ENCODE data around the gene TCOF1.
"Not testable (repeated sequence)": the region's sequence is repeated elsewhere in the genome, so short reads cannot be mapped to it uniquely, and the experiment has no call there.

The TCOF1 gene

GRCh38 chr5:150419630-150420270, 62.3 kb downstream of the TCOF1 start:
- DNase-seq: no peak
- TF ChIP-seq GATA1 (IDR thresholded peaks at IDR 0.05; ENCODE audit: low read depth, low read length) (no peak), POLR2A (IDR thresholded peaks at IDR 0.05; ENCODE audit: low read length) (no peak)

- TF ChIP-seq POLR2A (IDR thresholded peaks at IDR 0.05; ENCODE audit: low read length): no peak
- TF ChIP-seq GATA1 (IDR thresholded peaks at IDR 0.05; ENCODE audit: low read depth, low read length): no peak
- DNase-seq: no peak
These were observed 64.6 kb downstream of the TCOF1 start for GRCh38 chr5:150422075-150422474.

GRCh38 chr5:150422758-150423157, 65.3 kb downstream of the TCOF1 start:
- no peak for DNase-seq
- TF ChIP-seq POLR2A (IDR thresholded peaks at IDR 0.05; ENCODE audit: low read length) (no peak), GATA1 (IDR thresholded peaks at IDR 0.05; ENCODE audit: low read depth, low read length) (no peak)

- DNase-seq: not testable (repeated sequence)
These were observed 68.7 kb downstream of the TCOF1 start for GRCh38 chr5:150426165-150426564.

- TF ChIP-seq POLR2A (IDR thresholded peaks at IDR 0.05; ENCODE audit: low read length) (no peak), GATA1 (IDR thresholded peaks at IDR 0.05; ENCODE audit: low read depth, low read length) (no peak)
- no peak for DNase-seq
These were observed 70.8 kb downstream of the TCOF1 start for GRCh38 chr5:150428106-150428876.

DNA sequence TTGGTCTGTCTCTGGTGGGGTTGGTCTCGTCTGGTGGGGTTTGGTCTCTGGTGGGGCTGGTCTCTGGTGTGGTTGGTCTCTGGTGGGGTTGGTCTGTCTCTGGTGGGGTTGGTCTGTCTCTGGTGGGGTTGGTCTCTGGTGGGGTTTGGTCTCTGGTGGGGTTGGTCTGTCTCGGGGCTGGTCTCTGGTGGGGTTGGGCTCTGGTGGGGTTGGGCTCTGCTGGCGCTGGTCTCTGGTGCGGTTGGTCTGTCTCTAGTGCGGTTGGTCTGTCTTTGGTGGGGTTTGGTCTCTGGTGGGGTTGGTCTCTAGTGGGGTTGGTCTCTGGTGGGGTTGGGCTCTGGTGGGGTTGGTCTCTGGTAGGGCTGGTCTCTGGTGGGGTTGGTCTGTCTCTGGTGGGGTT, 71.5 kb downstream of the TCOF1 start:
- no peak for DNase-seq
- no peak for TF ChIP-seq GATA1 (IDR thresholded peaks at IDR 0.05; ENCODE audit: low read depth, low read length)
- TF ChIP-seq POLR2A (IDR thresholded peaks at IDR 0.05; ENCODE audit: low read length): no peak

- no peak for TF ChIP-seq GATA1 (IDR thresholded peaks at IDR 0.05; ENCODE audit: low read depth, low read length)
- TF ChIP-seq POLR2A (IDR thresholded peaks at IDR 0.05; ENCODE audit: low read length): no peak
- no peak for DNase-seq
These were observed 71.9 kb downstream of the TCOF1 start for GRCh38 chr5:150429410-150429873.

DNA sequence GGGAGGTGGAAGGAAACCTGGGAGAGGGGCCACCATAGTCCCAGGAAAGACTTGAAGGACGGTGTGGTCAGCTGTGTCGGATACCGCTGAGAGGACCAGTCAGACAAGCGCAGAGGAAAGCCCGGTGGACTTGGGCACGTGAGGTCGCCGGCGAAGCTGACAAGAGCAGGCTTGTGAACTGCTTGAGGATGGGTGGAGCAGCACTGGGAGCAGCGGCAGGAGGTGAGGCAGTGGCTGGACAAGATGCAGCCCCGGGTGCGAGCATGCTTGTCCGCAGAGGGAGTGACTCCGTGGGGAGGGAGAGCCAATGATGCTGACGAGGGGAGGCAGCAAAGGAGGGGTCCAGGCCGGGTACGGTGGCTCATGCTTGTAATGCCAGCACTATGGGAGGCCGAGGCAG, 73.6 kb downstream of the TCOF1 start:
- no peak for TF ChIP-seq POLR2A (IDR thresholded peaks at IDR 0.05; ENCODE audit: low read length)
- TF ChIP-seq GATA1 (IDR thresholded peaks at IDR 0.05; ENCODE audit: low read depth, low read length): no peak
- DNase-seq: no peak

DNA sequence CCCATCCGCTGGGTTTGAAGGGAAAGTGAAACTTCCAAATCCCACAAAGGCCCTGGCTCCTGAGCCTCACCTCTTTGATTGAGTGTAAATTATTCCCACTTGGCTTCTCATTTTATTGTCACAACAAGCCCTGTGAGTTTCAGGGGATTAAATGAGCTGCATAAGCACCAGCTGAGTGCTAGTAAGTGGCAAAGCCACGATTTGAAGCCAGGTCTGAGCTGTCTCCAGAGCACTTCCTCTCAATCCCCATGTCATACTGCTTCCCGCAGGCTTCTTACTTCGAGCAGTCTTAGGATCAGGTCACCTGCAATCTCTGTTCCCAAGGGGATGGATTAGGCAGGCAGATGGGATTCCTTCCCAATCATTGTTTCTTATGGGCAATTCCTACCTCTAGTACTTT, 74.1 kb downstream of the TCOF1 start:
- no peak for DNase-seq
- TF ChIP-seq GATA1 (IDR thresholded peaks at IDR 0.05; ENCODE audit: low read depth, low read length) (no peak), POLR2A (IDR thresholded peaks at IDR 0.05; ENCODE audit: low read length) (no peak)

DNA sequence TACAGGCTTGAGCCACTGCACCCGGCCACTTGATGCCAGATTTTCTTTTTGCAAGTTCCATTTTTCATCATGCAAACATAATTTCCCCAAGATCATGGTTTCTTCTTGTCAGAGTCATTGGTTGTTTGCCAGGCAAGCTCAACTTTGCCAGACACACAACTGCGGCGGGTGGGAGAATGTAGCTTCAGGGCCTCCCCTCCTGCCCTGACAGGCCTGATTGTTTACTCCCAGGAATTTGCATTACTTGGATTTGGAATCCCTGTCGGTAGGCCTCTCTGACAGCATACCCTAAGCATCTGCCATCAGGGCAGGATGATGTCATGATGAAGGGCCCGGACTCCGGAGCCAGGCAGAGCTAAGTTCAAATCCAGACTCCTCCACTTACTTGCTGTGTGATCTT, 77.0 kb downstream of the TCOF1 start:
- DNase-seq: no peak
- no peak for TF ChIP-seq POLR2A (IDR thresholded peaks at IDR 0.05; ENCODE audit: low read length)
- TF ChIP-seq GATA1 (IDR thresholded peaks at IDR 0.05; ENCODE audit: low read depth, low read length): no peak

- peak; percentile 85 to 91 for DNase-seq
- TF ChIP-seq GATA1 (IDR thresholded peaks at IDR 0.05; ENCODE audit: low read depth, low read length) (no peak), POLR2A (IDR thresholded peaks at IDR 0.05; ENCODE audit: low read length) (no peak)
These were observed 78.7 kb downstream of the TCOF1 start for GRCh38 chr5:150436141-150436680.

DNA sequence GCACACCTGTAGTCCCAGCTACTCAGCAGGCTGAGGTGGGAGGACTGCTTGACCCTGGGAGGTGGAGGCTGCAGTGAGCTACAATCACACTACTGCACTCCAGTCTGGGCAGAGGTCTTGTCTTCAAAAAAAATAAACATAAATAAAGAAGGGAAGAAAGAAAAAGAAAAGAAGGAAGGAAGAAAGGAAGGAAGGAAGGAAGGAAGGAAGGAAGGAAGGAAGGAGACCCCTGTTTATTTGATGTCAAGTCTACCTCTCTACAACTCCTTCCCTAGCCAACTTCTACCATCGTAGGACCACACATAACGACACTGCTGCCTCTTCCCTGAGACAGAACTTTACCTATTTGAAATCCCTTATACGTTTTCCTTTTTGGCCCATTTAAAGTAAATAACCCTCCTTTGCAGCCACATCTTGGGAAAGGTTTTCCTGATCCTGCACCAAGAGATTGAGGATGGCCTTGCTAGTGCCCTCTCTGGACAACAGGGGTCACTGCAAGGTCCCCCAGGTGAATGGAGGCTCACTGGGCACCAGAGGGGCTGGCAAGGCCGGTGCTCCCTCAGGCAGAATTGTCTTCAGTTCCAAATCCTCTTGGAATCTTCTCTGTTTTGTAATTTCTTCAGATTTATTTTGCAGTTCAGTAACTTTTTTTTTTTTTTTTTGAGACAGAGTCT, 81.5 kb downstream of the TCOF1 start:
- no peak for TF ChIP-seq GATA1 (IDR thresholded peaks at IDR 0.05; ENCODE audit: low read depth, low read length)
- no peak for TF ChIP-seq POLR2A (IDR thresholded peaks at IDR 0.05; ENCODE audit: low read length)
- DNase-seq: peak in 1 of 2 experiments; percentile 35

DNA sequence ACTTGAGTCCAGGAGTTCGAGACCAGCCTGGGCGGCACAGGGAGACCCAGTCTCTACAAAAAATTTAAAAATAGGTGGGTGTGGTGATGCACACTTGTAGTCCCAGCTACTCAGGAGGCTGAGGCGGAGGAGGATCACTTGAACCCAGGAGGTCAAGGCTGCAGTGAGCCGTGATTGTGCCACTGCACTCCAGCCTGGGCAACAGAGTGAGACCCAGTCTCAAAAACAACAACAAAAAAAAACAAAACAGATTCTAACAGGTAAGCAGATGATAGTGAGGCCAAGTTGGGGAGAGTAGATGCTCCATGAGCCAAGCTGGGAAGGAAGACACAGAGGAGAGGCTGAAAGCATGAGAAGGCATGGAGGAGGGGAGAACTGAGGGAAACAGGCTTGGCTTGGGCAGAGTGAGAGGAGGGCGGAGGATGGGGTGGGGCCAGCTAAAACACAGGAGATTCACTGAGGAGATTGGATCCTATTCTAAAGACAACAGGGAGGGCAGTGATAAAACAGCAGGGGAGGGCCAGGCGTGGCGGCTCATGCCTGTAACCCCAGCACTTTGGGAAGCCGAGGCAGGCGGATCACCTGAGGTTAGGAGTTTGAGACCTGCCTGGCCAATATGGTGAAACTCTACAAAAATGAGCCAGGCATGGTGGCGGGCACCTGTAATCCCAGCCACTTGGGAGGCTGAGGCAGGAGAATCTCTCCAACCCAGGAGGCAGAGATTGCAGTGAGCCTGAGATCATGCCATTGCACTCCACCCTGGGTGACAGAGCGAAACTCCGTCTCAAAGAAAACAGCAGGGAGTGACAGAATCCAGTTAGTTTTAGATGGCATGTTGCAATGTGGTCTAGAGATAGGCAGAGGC, 83.7 kb downstream of the TCOF1 start:
- peak; percentile 22 to 28 for DNase-seq
- TF ChIP-seq POLR2A (IDR thresholded peaks at IDR 0.05; ENCODE audit: low read length): no peak
- no peak for TF ChIP-seq GATA1 (IDR thresholded peaks at IDR 0.05; ENCODE audit: low read depth, low read length)

All from erythroblast (primary cell).